GM12892 (cell line): Measurements from ENCODE around the gene DONSON. TPM values are rescaled to one million over a fixed set of nuclear protein-coding genes. Genes with fewer than 3 reads are reported as not detected.
"Not testable (repeated sequence)": the region's sequence is repeated elsewhere in the genome, so short reads cannot be mapped to it uniquely, and the experiment has no call there.

Experiments
- DNase-seq: peaks from one replicate; pipeline ENCODE4 v3.0.0; 2011; ENCODE audit not compliant: insufficient read length
- FAIRE-seq: peaks from 2 replicates; lab custom pipeline; 2011; peaks lifted over from hg19 to GRCh38; lab: Jason Lieb, UNC
- POLR2A ChIP-seq: IDR thresholded peaks from 2 replicates; pipeline ENCODE4 v1.6.1; 2011; ENCODE audit warnings: low read depth, low read length, control low read depth
- POLR2AphosphoS5 ChIP-seq: IDR thresholded peaks from 2 replicates; pipeline ENCODE4 v1.6.1; 2011; ENCODE audit warnings: low read depth, low read length, control low read depth
- TAF1 ChIP-seq: IDR thresholded peaks from 2 replicates; pipeline ENCODE4 v1.6.1; 2011; ENCODE audit warnings: low read depth, mild to moderate bottlenecking, control low read depth, low read length, borderline replicate concordance
- polyA plus RNA-seq: library from polyadenylated mRNA; unstranded; fragments of >200 nt; gene quantifications from one replicate; pipeline ENCODE4 v1.2.1, GENCODE V29; 2012; ENCODE audit warnings: missing spikeins, inconsistent platforms; ENCODE audit not compliant: missing spikeins

DONSON gene
- 50.5 TPM for polyA plus RNA-seq

DNA sequence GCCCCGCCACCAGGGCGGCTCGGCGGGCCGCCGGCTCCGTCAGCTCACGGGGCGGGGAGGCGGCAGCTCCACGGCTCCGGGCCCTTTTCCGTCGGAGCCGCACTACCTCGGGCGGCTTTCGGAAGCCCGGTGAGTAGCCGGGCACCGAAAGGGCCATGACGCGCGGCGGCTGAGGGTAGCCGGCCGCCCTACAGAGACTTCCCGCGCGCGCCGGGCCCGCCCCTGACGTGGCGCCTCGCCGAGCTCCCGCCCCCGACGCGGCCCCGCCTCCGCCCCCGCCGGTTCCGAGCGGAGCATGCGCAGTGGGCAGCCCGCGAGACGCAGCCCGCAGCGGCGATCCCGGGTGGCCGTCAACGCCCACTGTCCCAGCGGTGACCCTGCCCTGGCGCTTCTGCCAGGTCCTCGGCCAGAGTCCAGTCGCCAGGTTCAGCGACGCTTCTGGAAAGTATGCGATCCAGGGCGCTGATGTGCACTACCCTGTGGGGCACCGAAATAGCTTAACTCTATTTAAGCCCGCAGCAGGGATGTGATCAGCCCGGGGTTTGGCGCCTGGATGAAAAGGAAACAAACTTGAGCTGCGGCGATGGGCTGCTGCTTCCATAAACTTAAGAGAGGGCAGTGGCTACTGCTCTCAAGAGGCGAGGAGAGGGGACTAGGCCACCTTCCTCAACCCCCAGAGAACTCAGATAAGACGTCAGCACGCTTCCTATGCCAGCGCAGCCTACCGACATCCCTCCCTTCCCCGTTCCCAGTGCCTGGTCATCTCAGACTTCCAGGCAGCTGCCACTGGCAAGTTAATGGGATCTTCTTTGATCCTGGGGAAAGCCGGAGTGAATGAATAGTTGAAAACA, at the start of gene DONSON:
Gene DONSON (minus strand): TSS at position 200 of the 851 bp plus-strand sequence. CDS start 43 bp downstream, at position 157.
- peak; percentile 84 for DNase-seq
- TF ChIP-seq POLR2A = peak; percentile 86; the same call in 1 of the 2 replicates
- peak; percentile 60 for TF ChIP-seq TAF1
- no peak for TF ChIP-seq POLR2AphosphoS5
- peak; percentile 97 for FAIRE-seq

DNA sequence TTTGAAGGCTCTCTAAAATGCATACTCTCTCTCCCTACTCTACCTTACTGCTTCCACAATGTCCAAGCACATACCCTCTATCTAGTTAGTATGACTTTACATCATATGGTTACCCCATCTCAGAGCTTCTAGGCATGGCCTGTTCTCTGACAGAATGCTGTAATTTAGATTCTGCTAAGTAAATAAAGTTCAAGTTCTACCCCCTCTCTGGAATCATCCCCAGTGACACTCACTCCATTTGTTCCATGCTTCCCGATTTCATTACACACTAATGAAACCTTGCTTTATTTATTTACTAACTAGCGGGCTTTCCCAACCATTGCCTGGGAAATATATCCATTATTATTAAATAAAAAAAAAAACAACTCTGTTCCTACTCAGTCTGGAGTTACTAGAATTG, 45.8 kb upstream of the DONSON start:
- TF ChIP-seq POLR2AphosphoS5 (no peak), TAF1 (no peak), POLR2A (no peak)
- FAIRE-seq (no peak), DNase-seq (no peak)

DNA sequence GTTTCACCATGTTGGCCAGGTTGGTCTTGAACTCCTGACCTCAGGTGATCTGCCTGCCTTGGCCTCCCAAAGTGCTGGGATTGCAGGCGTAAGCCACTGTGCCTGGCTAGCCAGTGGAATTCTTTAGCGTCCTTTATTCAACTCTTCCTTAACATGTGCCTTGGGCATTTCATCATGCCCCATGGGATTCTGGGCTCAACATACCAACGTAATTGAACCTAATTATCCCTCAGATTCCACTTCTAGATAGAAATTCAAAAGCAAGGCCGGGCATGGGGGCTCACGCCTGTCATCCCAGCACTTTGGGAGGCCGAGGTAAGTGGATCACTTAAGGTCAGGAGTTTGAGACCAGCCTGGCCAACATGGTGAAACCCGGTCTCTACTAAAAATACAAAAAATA, 37.7 kb upstream of the DONSON start:
- FAIRE-seq, DNase-seq: not testable (repeated sequence)

DNA sequence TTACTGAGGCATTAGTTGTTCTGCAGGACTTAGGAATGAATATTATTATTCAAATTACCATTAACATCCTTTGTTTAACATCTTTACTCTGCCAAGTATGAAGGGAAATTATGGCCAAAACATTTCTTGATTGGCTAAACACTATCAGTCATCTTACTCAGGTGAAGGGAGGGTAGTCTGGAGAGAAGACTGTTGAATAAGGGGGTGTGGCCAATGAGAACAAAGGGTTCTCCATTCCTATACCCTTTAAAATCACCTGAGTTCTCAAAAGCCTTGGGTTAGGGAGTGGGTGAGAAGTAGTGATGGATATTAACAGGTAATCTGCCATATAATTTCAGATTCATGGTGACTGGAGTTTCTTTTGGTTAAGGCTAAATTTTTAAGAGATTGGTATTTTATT, 33.8 kb upstream of the DONSON start:
- no peak for DNase-seq
- no peak for TF ChIP-seq POLR2A
- no peak for TF ChIP-seq TAF1
- no peak for TF ChIP-seq POLR2AphosphoS5
- FAIRE-seq = no peak

DNA sequence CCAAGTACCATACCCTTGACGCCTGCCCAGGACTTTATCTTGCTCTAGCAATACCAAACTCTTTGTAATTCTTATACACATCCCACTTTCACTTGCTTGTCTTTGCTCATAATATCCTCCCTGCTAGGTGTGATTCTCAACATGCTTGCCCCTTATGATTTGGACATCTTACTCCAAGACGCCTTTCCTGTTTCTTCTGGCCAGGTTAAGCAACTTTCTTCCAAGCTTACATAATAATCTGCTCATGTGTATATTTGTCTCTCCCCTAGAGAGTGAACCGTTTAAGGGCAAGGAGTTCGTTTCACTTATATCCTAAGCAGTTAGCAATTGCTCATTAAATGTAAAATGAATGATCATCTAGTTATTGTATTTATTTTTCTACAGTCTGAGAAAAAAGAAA, 31.2 kb upstream of the DONSON start:
- TF ChIP-seq TAF1 = no peak
- TF ChIP-seq POLR2AphosphoS5 = no peak
- TF ChIP-seq POLR2A = no peak
- FAIRE-seq (no peak), DNase-seq (no peak)

DNA sequence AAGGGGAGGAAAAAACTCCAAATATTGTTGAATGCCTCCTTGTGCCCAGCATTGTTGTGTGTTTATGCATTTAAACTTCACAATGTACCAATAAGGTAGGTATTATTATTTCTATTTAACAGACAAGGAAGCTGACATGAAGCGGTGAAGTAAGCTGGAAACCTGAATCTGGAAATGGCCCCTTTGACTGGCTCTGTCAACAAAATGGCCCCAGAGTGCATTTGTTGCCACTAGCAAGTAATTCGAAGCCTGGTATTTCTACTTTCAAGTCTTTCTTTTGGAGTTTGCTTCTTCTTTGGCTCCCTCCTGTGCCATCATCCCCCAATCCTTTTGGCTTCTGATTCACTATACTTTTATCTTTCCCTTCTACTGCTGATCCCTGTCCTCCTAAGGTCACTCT, 29.9 kb upstream of the DONSON start:
- DNase-seq (no peak), FAIRE-seq (no peak)

GRCh38 chr21:33617565-33617964, 29.1 kb upstream of the DONSON start:
- not testable (repeated sequence) for FAIRE-seq, DNase-seq

More for the DNA sequence above, 29.9 kb upstream of the DONSON start:
- no peak for TF ChIP-seq TAF1
- no peak for TF ChIP-seq POLR2A
- TF ChIP-seq POLR2AphosphoS5 = no peak

- FAIRE-seq (no peak), DNase-seq (no peak)
- TF ChIP-seq POLR2AphosphoS5 (no peak), TAF1 (no peak), POLR2A (no peak)
These were observed 22.7 kb upstream of the DONSON start for GRCh38 chr21:33611006-33611744.

DNA sequence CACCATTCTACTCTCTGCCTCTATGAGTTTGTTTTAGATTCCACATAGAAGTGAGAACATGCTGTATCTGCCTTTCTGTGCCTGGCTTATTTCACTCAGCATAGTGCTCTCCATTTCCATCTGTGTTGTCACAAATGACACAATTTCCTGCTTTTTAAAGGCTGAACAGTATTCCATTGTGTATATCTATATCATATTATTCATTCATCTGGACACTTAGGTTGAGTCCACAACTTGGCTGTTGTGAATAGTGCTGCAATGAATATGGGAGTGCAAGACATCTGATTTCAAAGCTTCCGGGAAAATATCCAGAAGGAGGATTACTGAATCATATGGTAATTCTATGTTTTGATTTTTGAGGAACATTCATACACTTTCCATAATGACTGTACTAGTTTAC, 20.1 kb upstream of the DONSON start:
- TF ChIP-seq POLR2AphosphoS5 (no peak), TAF1 (no peak), POLR2A (no peak)
- DNase-seq (no peak), FAIRE-seq (no peak)

GRCh38 chr21:33598051-33598450, 9.6 kb upstream of the DONSON start:
- DNase-seq = no peak
- FAIRE-seq = no peak

GRCh38 chr21:33587792-33588484, 546 bp downstream of the DONSON start:
- TF ChIP-seq TAF1 (no peak), POLR2AphosphoS5 (no peak), POLR2A (no peak)
- peak; percentile 25 for DNase-seq
- no peak for FAIRE-seq

More at GRCh38 chr21:33598051-33598450, 9.6 kb upstream of the DONSON start:
- no peak for TF ChIP-seq TAF1
- no peak for TF ChIP-seq POLR2A
- no peak for TF ChIP-seq POLR2AphosphoS5
